Gastroesophageal sphincter (tissue), 4 donors: ENCODE measurements around the gene MAB21L4. TPM values are rescaled to one million over a fixed set of nuclear protein-coding genes. Genes with fewer than 3 reads are reported as not detected.

Experiments
- ATAC-seq: fragments of 150-250 bp; one replicate; pipeline ENCODE4 v1.9.1; 2016; ENCODE audit warnings: mild to moderate bottlenecking, moderate library complexity
- H3K27ac ChIP-seq, 4 donors: fragments of 200-600 bp; sonication (generic) in 3 of 4; 1 replicate in 3 of 4; 2 replicates in 1 of 4; pipeline ENCODE4 v1.5.1; 2016 to 2019
- H3K27me3 ChIP-seq: fragments of 200-600 bp; sonication (generic); one replicate; pipeline ENCODE4 v1.5.1; 2019
- H3K36me3 ChIP-seq, 2 donors: fragments of 200-600 bp; sonication (generic); one replicate each; pipeline ENCODE4 v1.5.1; 2019; ENCODE audit warnings: control low read depth in 1 of 2
- H3K4me1 ChIP-seq, 3 donors: fragments of 200-600 bp; sonication (generic); 1 replicate in 2 of 3; 2 replicates in 1 of 3; pipeline ENCODE4 v1.5.1; 2016 to 2019; ENCODE audit warnings: control low read depth in 2 of 3
- H3K4me3 ChIP-seq, 2 donors: fragments of 200-600 bp; sonication (generic); one replicate each; pipeline ENCODE4 v1.5.1; 2019; ENCODE audit warnings: mild to moderate bottlenecking in 1 of 2, moderate library complexity in 1 of 2
- H3K9me3 ChIP-seq, 3 donors: fragments of 200-600 bp; sonication (generic); one replicate each; pipeline ENCODE4 v1.5.1; 2017 to 2019; ENCODE audit warnings: control low read depth in 2 of 3
- CTCF ChIP-seq, 4 experiments: fragments of 200-600 bp in 2 of 4; fragments of 450-650 bp in 2 of 4; sonication (generic) in 1 of 4; IDR thresholded peaks; one replicate each; pipeline ENCODE4 v1.5.1; 2017 to 2019; ENCODE audit warnings: antibody characterized with exemption in 4 of 4, mild to moderate bottlenecking in 2 of 4, moderate library complexity in 2 of 4
- EP300 ChIP-seq: sonication (generic); formaldehyde crosslinking; IDR thresholded peaks from one replicate; pipeline ENCODE4 v1.6.1; 2017; ENCODE audit warnings: antibody characterized with exemption, mild to moderate bottlenecking
- POLR2A ChIP-seq, 2 donors: fragments of 450-650 bp; IDR thresholded peaks; one replicate each; pipeline ENCODE4 v1.6.1; 2017; ENCODE audit warnings: antibody characterized with exemption in 2 of 2, mild to moderate bottlenecking in 2 of 2, moderate library complexity in 1 of 2
- POLR2AphosphoS5 ChIP-seq: sonication (generic); formaldehyde crosslinking; IDR thresholded peaks from one replicate; pipeline ENCODE4 v1.6.1; 2017; ENCODE audit warnings: antibody characterized with exemption
- WGBS, 2 donors: methylation state at CpG; one replicate each; pipeline ENCODE4 v1.1.5; 2018; ENCODE audit warnings: low coverage in 1 of 2; 5-methylcytosine and 5-hydroxymethylcytosine counted together
- total RNA-seq, 4 donors: library from RNA; depleted of rRNA; stranded (reverse); fragments of >200 nt; gene quantifications; one replicate each; pipeline ENCODE4 v1.1.0, GENCODE V29; 2016

Gene MAB21L4
- total RNA-seq, 4 donors from 2014 or later, result 0.27 to 9.7 (median 0.77) TPM; not detected in 1

- no peak for TF ChIP-seq EP300
- TF ChIP-seq CTCF (IDR thresholded peaks at IDR 0.05), result no peak
- no peak for TF ChIP-seq POLR2A (IDR thresholded peaks at IDR 0.05)
- no peak for TF ChIP-seq POLR2AphosphoS5
- H3K27ac ChIP-seq, result no peak overlapping the region
- no peaks in the 10 kb centered on the region for H3K36me3 ChIP-seq
- H3K4me3 ChIP-seq, result no peak overlapping the region
- peaks cover 5% of the 10 kb centered on the region for H3K27me3 ChIP-seq
- no peaks in the 10 kb centered on the region for H3K9me3 ChIP-seq
- ATAC-seq, result no peak
- WGBS, 2 donors, result 68 to 71% methylated on average over 3 of the region's 3 CpGs
- no peaks in the 10 kb centered on the region for H3K4me1 ChIP-seq
Measured at GRCh38 chr2:240864475-240864874, 31.5 kb downstream of the MAB21L4 start.

GRCh38 chr2:240861547-240861946 is 34.4 kb downstream of the MAB21L4 start:
- H3K4me1 ChIP-seq, result no peaks in the 10 kb centered on the region
- no peaks in the 10 kb centered on the region for H3K36me3 ChIP-seq
- H3K27me3 ChIP-seq, result peaks cover 18% of the 10 kb centered on the region
- ATAC-seq, result no peak
- no peak overlapping the region for H3K27ac ChIP-seq
- WGBS, 2 donors, result 67 to 100% methylated on average over 1 to 2 of the region's 2 CpGs
- no peak overlapping the region for H3K4me3 ChIP-seq
- H3K9me3 ChIP-seq, result no peaks in the 10 kb centered on the region
- TF ChIP-seq POLR2AphosphoS5, result no peak
- TF ChIP-seq CTCF (IDR thresholded peaks at IDR 0.05), result no peak
- no peak for TF ChIP-seq POLR2A (IDR thresholded peaks at IDR 0.05)
- no peak for TF ChIP-seq EP300

GRCh38 chr2:240858871-240859270 is 37.1 kb downstream of the MAB21L4 start:
- no peak for ATAC-seq

GRCh38 chr2:240858321-240858720 is 37.6 kb downstream of the MAB21L4 start:
- 81 to 85% methylated on average over 9 to 13 of the region's 13 CpGs for WGBS, 2 donors
- H3K27ac ChIP-seq, result no peak overlapping the region
- no peak for ATAC-seq
- no peaks in the 10 kb centered on the region for H3K4me1 ChIP-seq
- H3K36me3 ChIP-seq, result no peaks in the 10 kb centered on the region
- TF ChIP-seq CTCF (IDR thresholded peaks at IDR 0.05), result no peak
- no peak overlapping the region for H3K4me3 ChIP-seq
- no peaks in the 10 kb centered on the region for H3K9me3 ChIP-seq
- peaks cover 35% of the 10 kb centered on the region for H3K27me3 ChIP-seq

More at GRCh38 chr2:240858871-240859270, 37.1 kb downstream of the MAB21L4 start:
- peaks cover 35% of the 10 kb centered on the region for H3K27me3 ChIP-seq
- H3K4me1 ChIP-seq, result no peaks in the 10 kb centered on the region
- 83% methylated on average over 7 of the region's 10 CpGs; no CpG with 5 or more reads in 1 of the 2 donors for WGBS, 2 donors
- no peaks in the 10 kb centered on the region for H3K9me3 ChIP-seq
- no peaks in the 10 kb centered on the region for H3K36me3 ChIP-seq
- no peak overlapping the region for H3K27ac ChIP-seq
- H3K4me3 ChIP-seq, result no peak overlapping the region
- TF ChIP-seq EP300 (no peak), CTCF (IDR thresholded peaks at IDR 0.05) (no peak), POLR2AphosphoS5 (no peak), POLR2A (IDR thresholded peaks at IDR 0.05) (no peak)

- ATAC-seq, result no peak
- H3K27ac ChIP-seq, result no peak overlapping the region
- H3K27me3 ChIP-seq, result peaks cover 35% of the 10 kb centered on the region
- no peak overlapping the region for H3K4me3 ChIP-seq
- no peaks in the 10 kb centered on the region for H3K4me1 ChIP-seq
- WGBS, 2 donors, result 67% methylated on average over 2 of the region's 21 CpGs; no CpG with 5 or more reads in 1 of the 2 donors
- TF ChIP-seq CTCF (IDR thresholded peaks at IDR 0.05) (no peak), POLR2A (IDR thresholded peaks at IDR 0.05) (no peak)
- no peaks in the 10 kb centered on the region for H3K36me3 ChIP-seq
- no peaks in the 10 kb centered on the region for H3K9me3 ChIP-seq
Measured at GRCh38 chr2:240857039-240858008, 38.6 kb downstream of the MAB21L4 start.
